ENCODE data around the gene GFY.

- TF ChIP-seq, protein P1, sequence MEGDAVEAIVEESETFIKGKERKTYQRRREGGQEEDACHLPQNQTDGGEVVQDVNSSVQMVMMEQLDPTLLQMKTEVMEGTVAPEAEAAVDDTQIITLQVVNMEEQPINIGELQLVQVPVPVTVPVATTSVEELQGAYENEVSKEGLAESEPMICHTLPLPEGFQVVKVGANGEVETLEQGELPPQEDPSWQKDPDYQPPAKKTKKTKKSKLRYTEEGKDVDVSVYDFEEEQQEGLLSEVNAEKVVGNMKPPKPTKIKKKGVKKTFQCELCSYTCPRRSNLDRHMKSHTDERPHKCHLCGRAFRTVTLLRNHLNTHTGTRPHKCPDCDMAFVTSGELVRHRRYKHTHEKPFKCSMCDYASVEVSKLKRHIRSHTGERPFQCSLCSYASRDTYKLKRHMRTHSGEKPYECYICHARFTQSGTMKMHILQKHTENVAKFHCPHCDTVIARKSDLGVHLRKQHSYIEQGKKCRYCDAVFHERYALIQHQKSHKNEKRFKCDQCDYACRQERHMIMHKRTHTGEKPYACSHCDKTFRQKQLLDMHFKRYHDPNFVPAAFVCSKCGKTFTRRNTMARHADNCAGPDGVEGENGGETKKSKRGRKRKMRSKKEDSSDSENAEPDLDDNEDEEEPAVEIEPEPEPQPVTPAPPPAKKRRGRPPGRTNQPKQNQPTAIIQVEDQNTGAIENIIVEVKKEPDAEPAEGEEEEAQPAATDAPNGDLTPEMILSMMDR (IDR thresholded peaks at IDR 0.05 in 8 of 11, conservative IDR thresholded peaks at IDR 0.05 in 3 of 11) = no peak
- TF ChIP-seq POLR2A (IDR thresholded peaks at IDR 0.05) = no peak
- TF ChIP-seq POLR2AphosphoS5 (IDR thresholded peaks at IDR 0.05) = no peak
These were observed 16.3 kb upstream of the GFY start for GRCh38 chr19:49408816-49409440.
